Esophagus squamous epithelium (tissue), 4 donors: ENCODE measurements around the gene MEF2C.
"Not testable (repeated sequence)": the region's sequence is repeated elsewhere in the genome, so short reads cannot be mapped to it uniquely, and the experiment has no call there.

Experiments
- CTCF ChIP-seq, 6 experiments: fragments of 450-650 bp in 4 of 6; fragments of 200-600 bp in 2 of 6; sonication (generic) in 2 of 6; IDR thresholded peaks; one replicate each; pipeline ENCODE4 v1.5.1; 2016 to 2019; ENCODE audit warnings: antibody characterized with exemption in 6 of 6, mild to moderate bottlenecking in 4 of 6, moderate library complexity in 4 of 6
- POLR2A ChIP-seq, 4 donors: fragments of 450-650 bp; IDR thresholded peaks; one replicate each; pipeline ENCODE4 v1.6.1; 2017; ENCODE audit warnings: antibody characterized with exemption in 4 of 4, mild to moderate bottlenecking in 4 of 4, moderate library complexity in 3 of 4

- not testable (repeated sequence) for TF ChIP-seq CTCF, POLR2A (IDR thresholded peaks at IDR 0.05)
Observed at GRCh38 chr5:88912743-88913142, 29.8 kb upstream of the MEF2C start.
